Breast epithelium (tissue), 4 donors: Measurements from ENCODE around the gene BCL7C. TPM values are rescaled to one million over a fixed set of nuclear protein-coding genes. Genes with fewer than 3 reads are reported as not detected.
A peak's percentile ranks its signal among the peaks of the same experiment; 100 is the strongest.

Experiments used
- DNase-seq, 2 donors: peaks; one replicate each; pipeline ENCODE4 v3.0.0-alpha.2; 2019; ENCODE audit warnings: low spot score in 2 of 2
- H3K27ac ChIP-seq, 2 donors: fragments of 200-600 bp; sonication (generic) in 1 of 2; one replicate each; pipeline ENCODE4 v1.5.1; 2016 to 2019; ENCODE audit warnings: mild to moderate bottlenecking in 1 of 2
- H3K27me3 ChIP-seq, 2 donors: fragments of 200-600 bp; sonication (generic) in 1 of 2; one replicate each; pipeline versions ENCODE4 v1.5.1 to v1.6.0; 2017 to 2019; ENCODE audit warnings: control low read depth in 1 of 2, mild to moderate bottlenecking in 1 of 2
- H3K36me3 ChIP-seq: fragments of 200-600 bp; one replicate; pipeline ENCODE4 v1.5.1; 2019
- H3K4me1 ChIP-seq, 2 donors: fragments of 200-600 bp; sonication (generic); one replicate each; pipeline ENCODE4 v1.5.1; 2016 to 2019; ENCODE audit warnings: control low read depth in 1 of 2
- H3K4me3 ChIP-seq, 3 donors: fragments of 200-600 bp; sonication (generic); 1 replicate in 2 of 3; 2 replicates in 1 of 3; pipeline ENCODE4 v1.5.1; 2016 to 2019; ENCODE audit warnings: mild to moderate bottlenecking in 3 of 3, moderate library complexity in 2 of 3
- H3K9me3 ChIP-seq, 2 donors: fragments of 200-600 bp; sonication (generic) in 1 of 2; one replicate each; pipeline ENCODE4 v1.5.1; 2016 to 2019; ENCODE audit warnings: control low read depth in 1 of 2
- POLR2A ChIP-seq: fragments of 450-650 bp; IDR thresholded peaks from one replicate; pipeline ENCODE4 v1.6.1; 2016; ENCODE audit warnings: antibody characterized with exemption, mild to moderate bottlenecking, moderate library complexity
- POLR2AphosphoS5 ChIP-seq, 3 donors: sonication (generic); formaldehyde crosslinking; IDR thresholded peaks; one replicate each; pipeline ENCODE4 v1.6.1; 2017; ENCODE audit warnings: antibody characterized with exemption in 3 of 3
- intact Hi-C: fragments of 100-400 bp; cut with DNase I; formaldehyde crosslinking; loops from one replicate; pipeline ENCODE4 v1.15.1; 2023; ENCODE audit warnings: low total_unique reads
- total RNA-seq, 3 donors: library from RNA; depleted of rRNA; stranded (reverse); fragments of >200 nt; gene quantifications; one replicate each; pipeline ENCODE4 v1.1.0, GENCODE V29; 2016
- TF ChIP-seq, protein P1 (sequence below), 3 donors: fragments of 450-650 bp; IDR thresholded peaks; one replicate each; pipeline ENCODE4 v1.5.1; 2016 to 2017; ENCODE audit warnings: antibody characterized with exemption in 3 of 3, mild to moderate bottlenecking in 3 of 3, moderate library complexity in 3 of 3

BCL7C gene
- total RNA-seq, 3 donors from 2014 or later, result 29.4 to 47.2 (median 36.2) TPM

- Histone ChIP-seq H3K4me1 (no peaks in the 10 kb centered on the region), H3K27me3 (no peaks in the 10 kb centered on the region), H3K4me3 (no peak overlapping the region), H3K36me3 (no peaks in the 10 kb centered on the region), H3K9me3 (no peaks in the 10 kb centered on the region), H3K27ac (no peak overlapping the region)
- intact Hi-C loops, result loop anchor here (10.0 kb wide), 1 partner anchor 64 kb away; no protein-coding TSS in a partner anchor
- TF ChIP-seq POLR2AphosphoS5 (IDR thresholded peaks at IDR 0.05) (no peak), POLR2A (no peak)
- TF ChIP-seq, protein P1, sequence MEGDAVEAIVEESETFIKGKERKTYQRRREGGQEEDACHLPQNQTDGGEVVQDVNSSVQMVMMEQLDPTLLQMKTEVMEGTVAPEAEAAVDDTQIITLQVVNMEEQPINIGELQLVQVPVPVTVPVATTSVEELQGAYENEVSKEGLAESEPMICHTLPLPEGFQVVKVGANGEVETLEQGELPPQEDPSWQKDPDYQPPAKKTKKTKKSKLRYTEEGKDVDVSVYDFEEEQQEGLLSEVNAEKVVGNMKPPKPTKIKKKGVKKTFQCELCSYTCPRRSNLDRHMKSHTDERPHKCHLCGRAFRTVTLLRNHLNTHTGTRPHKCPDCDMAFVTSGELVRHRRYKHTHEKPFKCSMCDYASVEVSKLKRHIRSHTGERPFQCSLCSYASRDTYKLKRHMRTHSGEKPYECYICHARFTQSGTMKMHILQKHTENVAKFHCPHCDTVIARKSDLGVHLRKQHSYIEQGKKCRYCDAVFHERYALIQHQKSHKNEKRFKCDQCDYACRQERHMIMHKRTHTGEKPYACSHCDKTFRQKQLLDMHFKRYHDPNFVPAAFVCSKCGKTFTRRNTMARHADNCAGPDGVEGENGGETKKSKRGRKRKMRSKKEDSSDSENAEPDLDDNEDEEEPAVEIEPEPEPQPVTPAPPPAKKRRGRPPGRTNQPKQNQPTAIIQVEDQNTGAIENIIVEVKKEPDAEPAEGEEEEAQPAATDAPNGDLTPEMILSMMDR (IDR thresholded peaks at IDR 0.05), result no peak
- DNase-seq, result no peak
These were observed 53.3 kb downstream of the BCL7C start for GRCh38 chr16:30840611-30841010.

DNA sequence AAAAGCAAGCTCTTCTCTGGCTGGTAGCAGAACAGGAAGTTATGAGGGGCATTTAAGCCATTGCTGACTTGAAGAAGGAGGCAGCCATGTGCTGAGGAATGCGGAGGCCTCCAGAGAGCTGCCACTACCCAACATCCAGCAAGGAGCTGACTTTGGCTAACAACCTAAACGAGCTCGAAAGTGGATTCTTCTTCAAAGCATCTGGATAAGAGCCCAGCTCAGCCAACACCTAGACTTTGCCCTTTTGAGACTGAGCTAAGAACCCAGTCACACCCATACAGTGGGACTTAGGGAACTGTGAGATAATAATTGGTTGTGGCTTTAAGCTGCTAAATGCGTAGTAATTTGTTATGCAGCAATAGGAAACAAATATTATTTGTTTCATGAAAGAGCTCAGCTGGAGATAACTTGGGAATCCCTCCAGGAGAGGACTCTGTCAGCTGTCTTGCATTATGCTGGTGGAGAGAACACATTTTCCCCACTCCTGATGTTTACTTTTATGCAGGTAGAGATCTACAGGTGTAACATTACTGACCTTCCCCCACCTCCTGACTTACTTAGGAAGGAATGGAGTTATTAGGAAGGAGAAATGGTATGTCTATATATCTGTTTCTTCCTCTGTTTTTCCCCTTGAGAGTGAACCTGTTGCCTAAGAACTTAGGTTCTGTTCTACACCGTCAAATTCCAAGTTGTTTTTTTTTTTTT is 54.2 kb downstream of the BCL7C start:
- Histone ChIP-seq H3K9me3 (no peaks in the 10 kb centered on the region), H3K27ac (peak overlapping the region in 1 of 2 donors; percentile 22), H3K36me3 (no peaks in the 10 kb centered on the region), H3K4me3 (no peak overlapping the region), H3K27me3 (no peaks in the 10 kb centered on the region), H3K4me1 (no peaks in the 10 kb centered on the region)
- no peak for DNase-seq
- TF ChIP-seq POLR2AphosphoS5 (IDR thresholded peaks at IDR 0.05) (no peak), POLR2A (no peak)
- TF ChIP-seq, protein P1 (IDR thresholded peaks at IDR 0.05), result no peak
- intact Hi-C loops, result loop anchor here (10.0 kb wide), 1 partner anchor 65 kb away; no protein-coding TSS in a partner anchor

GRCh38 chr16:30838876-30839471 is 54.9 kb downstream of the BCL7C start:
- no peak for DNase-seq
- H3K36me3 ChIP-seq, result no peaks in the 10 kb centered on the region
- TF ChIP-seq POLR2AphosphoS5 (IDR thresholded peaks at IDR 0.05) (no peak), POLR2A (no peak)
- TF ChIP-seq, protein P1 (IDR thresholded peaks at IDR 0.05), result no peak
- H3K9me3 ChIP-seq, result no peaks in the 10 kb centered on the region
- intact Hi-C loops, result no loop called here
- no peaks in the 10 kb centered on the region for H3K27me3 ChIP-seq
- no peak overlapping the region for H3K4me3 ChIP-seq
- H3K27ac ChIP-seq, result peak overlapping the region in 1 of 2 donors; percentile 22
- H3K4me1 ChIP-seq, result no peaks in the 10 kb centered on the region

GRCh38 chr16:30837904-30838303 is 56.0 kb downstream of the BCL7C start:
- Histone ChIP-seq H3K27me3 (no peaks in the 10 kb centered on the region), H3K9me3 (no peaks in the 10 kb centered on the region), H3K4me1 (no peaks in the 10 kb centered on the region), H3K27ac (peak overlapping the region; percentile 44 to 48), H3K4me3 (no peak overlapping the region), H3K36me3 (no peaks in the 10 kb centered on the region)
- intact Hi-C loops, result no loop called here
- TF ChIP-seq POLR2A (no peak), POLR2AphosphoS5 (IDR thresholded peaks at IDR 0.05) (no peak)
- TF ChIP-seq, protein P1 (IDR thresholded peaks at IDR 0.05), result no peak
- peak in 1 of 2 donors; percentile 27 for DNase-seq

Other genes starting within 250 kb of the BCL7C start
- gene PRR14, start 243.1 kb downstream of the BCL7C start, total RNA-seq, result 10 to 100 TPM; 21.3 to 30.2 (median 26.9) TPM
- 10 to 100 TPM; 13.6 to 25.2 (median 17.7) TPM for gene FBRS, start 235.6 kb downstream of the BCL7C start, total RNA-seq
- gene SRCAP, start 194.9 kb downstream of the BCL7C start, total RNA-seq, result 10 to 100 TPM; 19.0 to 24.9 (median 20.8) TPM
- 10 to 100 TPM; 28.5 to 38.8 (median 35.7) TPM for gene PHKG2, start 145.7 kb downstream of the BCL7C start, total RNA-seq
- gene CFAP119, start 132.0 kb downstream of the BCL7C start, total RNA-seq, result 10 to 100 TPM in 2 of 3 donors, 1 to 10 TPM in 1; 1.4 to 17.1 (median 13.4) TPM
- 10 to 100 TPM; 77.0 to 84.7 (median 77.3) TPM for gene RNF40, start 131.8 kb downstream of the BCL7C start, total RNA-seq
- 10 to 100 TPM in 2 of 3 donors, 1 to 10 TPM in 1; 9.4 to 16.2 (median 10.5) TPM for gene ZNF629, start 106.9 kb downstream of the BCL7C start, total RNA-seq
- 1 to 10 TPM; 2.6 to 4.5 (median 3.4) TPM for gene CTF1, start 2.5 kb upstream of the BCL7C start, total RNA-seq
- 10 to 100 TPM in 1 of 3 donors, 1 to 10 TPM in 2; 4.5 to 12.7 (median 9.2) TPM for gene FBXL19, start 29.5 kb upstream of the BCL7C start, total RNA-seq
- 10 to 100 TPM; 20.0 to 40.5 (median 25.9) TPM for gene ORAI3, start 55.0 kb upstream of the BCL7C start, total RNA-seq
- 1 to 10 TPM; 4.8 to 5.6 (median 5.1) TPM for gene SETD1A, start 63.7 kb upstream of the BCL7C start, total RNA-seq
- gene HSD3B7, start 91.1 kb upstream of the BCL7C start, total RNA-seq, result 10 to 100 TPM; 12.1 to 27.8 (median 26.9) TPM
- gene STX1B, start 116.6 kb upstream of the BCL7C start, total RNA-seq, result 1 to 10 TPM; 1.6 to 2.6 (median 2.6) TPM
- 10 to 100 TPM; 44.3 to 59.0 (median 52.2) TPM for gene STX4, start 139.5 kb upstream of the BCL7C start, total RNA-seq
- gene ZNF668, start 180.2 kb upstream of the BCL7C start, total RNA-seq, result 1 to 10 TPM; 6.7 to 8.9 (median 8.8) TPM
- gene ZNF646, start 180.3 kb upstream of the BCL7C start, total RNA-seq, result 10 to 100 TPM; 12.5 to 17.3 (median 13.1) TPM
- 1 to 10 TPM; 1.3 to 2.0 (median 1.3) TPM for gene PRSS53, start 194.9 kb upstream of the BCL7C start, total RNA-seq
- gene VKORC1, start 200.7 kb upstream of the BCL7C start, total RNA-seq, result 100 to 1,000 TPM in 1 of 3 donors, 10 to 100 TPM in 2; 82.6 to 143 (median 86.3) TPM
- 10 to 100 TPM; 31.8 to 33.6 (median 33.5) TPM for gene BCKDK, start 214.3 kb upstream of the BCL7C start, total RNA-seq
- 10 to 100 TPM; 53.6 to 85.0 (median 67.8) TPM for gene KAT8, start 223.6 kb upstream of the BCL7C start, total RNA-seq
- 10 to 100 TPM in 2 of 3 donors, not detected in 1; 23.6 to 54.4 TPM for gene PRSS8, start 241.7 kb upstream of the BCL7C start, total RNA-seq